Lower lobe of right lung (tissue), 2 donors: ENCODE results near the gene TTC33. TPM values are rescaled to one million over a fixed set of nuclear protein-coding genes. Genes with fewer than 3 reads are reported as not detected.

Experiments
- ATAC-seq, 2 donors: fragments of 200-7000 bp; cut with Tn5 transposase; one replicate each; pipeline ENCODE4 v1.9.1; 2020 to 2022; ENCODE audit warnings: mild to moderate bottlenecking in 2 of 2, moderate library complexity in 2 of 2
- DNase-seq: peaks from one replicate; pipeline ENCODE4 v3.0.0-alpha.2; 2020
- H3K27ac ChIP-seq: fragments of 200-600 bp; one replicate; pipeline ENCODE4 v1.8.0; 2022
- H3K27me3 ChIP-seq: fragments of 200-600 bp; one replicate; pipeline ENCODE4 v1.8.0; 2022; ENCODE audit warnings: low read depth
- H3K36me3 ChIP-seq: fragments of 200-600 bp; one replicate; pipeline ENCODE4 v1.8.0; 2022; ENCODE audit warnings: mild to moderate bottlenecking
- H3K4me1 ChIP-seq: fragments of 200-600 bp; one replicate; pipeline ENCODE4 v1.8.0; 2022
- H3K4me3 ChIP-seq: fragments of 200-600 bp; one replicate; pipeline ENCODE4 v1.8.0; 2022; ENCODE audit warnings: mild to moderate bottlenecking
- H3K9me3 ChIP-seq: fragments of 200-600 bp; one replicate; pipeline ENCODE4 v1.8.0; 2022
- intact Hi-C: fragments of 100-400 bp; cut with DNase I; formaldehyde crosslinking; loops from one replicate; pipeline ENCODE4 v1.11.0; 2022
- total RNA-seq: library from RNA; stranded (reverse); fragmentation: NEBNext Ultra II Directional; extraction: Animal tissue kit (Norgen Biotek cat#: 25700); gene quantifications from one replicate; pipeline ENCODE4 v1.2.1, GENCODE V29; 2021
- TF ChIP-seq, protein P1 (sequence below): fragments of 200-600 bp; IDR thresholded peaks from one replicate; pipeline ENCODE4 v1.8.0; 2022; ENCODE audit warnings: antibody characterized with exemption, mild to moderate bottlenecking
- donor health status: DM: no; HTN: yes; CAD: no; lungs with severe emphysema.

TTC33 gene
- total RNA-seq, 1 donor from 2014 or later, result 14.9 TPM

DNA sequence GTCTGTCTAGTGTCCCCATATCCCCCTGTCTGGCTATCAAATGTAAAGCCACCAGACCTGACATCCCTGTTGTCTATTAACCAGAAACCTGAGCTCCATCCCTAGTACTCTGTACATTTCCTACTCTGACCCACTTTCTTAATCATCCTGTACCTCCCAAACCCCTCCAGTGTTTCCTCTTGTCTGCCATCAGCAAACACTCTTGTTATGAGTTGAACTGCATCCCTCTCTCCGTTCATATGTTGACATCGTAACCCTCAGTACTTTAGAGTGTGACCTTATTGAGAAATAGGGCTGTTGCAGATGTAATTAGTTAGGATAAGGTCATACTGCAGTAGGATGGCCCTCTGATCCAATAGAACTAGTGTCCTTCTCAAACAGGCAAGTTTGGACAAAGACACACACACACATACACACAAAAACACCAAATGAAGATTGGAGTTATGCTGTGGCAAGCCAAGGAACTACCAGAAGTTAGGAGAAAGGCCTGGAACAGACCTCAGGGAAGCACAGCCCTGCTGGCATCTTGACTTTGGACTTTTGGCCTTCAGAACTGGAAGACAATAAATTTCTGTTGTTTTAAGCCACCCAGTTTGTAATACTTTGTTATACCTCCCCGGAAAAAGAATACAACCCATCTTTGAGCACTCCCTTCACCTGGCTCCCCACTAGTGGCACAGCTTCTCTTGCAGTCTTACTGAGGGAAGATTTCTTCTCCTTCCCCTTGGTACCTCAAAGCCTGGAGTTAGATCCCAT is 256.1 kb downstream of the TTC33 start:
- Histone ChIP-seq H3K27me3 (no peaks in the 10 kb centered on the region), H3K27ac (no peak overlapping the region), H3K4me3 (no peak overlapping the region), H3K4me1 (peaks cover 7% of the 10 kb centered on the region), H3K36me3 (no peaks in the 10 kb centered on the region), H3K9me3 (no peaks in the 10 kb centered on the region)
- no peak for DNase-seq
- TF ChIP-seq, protein P1, sequence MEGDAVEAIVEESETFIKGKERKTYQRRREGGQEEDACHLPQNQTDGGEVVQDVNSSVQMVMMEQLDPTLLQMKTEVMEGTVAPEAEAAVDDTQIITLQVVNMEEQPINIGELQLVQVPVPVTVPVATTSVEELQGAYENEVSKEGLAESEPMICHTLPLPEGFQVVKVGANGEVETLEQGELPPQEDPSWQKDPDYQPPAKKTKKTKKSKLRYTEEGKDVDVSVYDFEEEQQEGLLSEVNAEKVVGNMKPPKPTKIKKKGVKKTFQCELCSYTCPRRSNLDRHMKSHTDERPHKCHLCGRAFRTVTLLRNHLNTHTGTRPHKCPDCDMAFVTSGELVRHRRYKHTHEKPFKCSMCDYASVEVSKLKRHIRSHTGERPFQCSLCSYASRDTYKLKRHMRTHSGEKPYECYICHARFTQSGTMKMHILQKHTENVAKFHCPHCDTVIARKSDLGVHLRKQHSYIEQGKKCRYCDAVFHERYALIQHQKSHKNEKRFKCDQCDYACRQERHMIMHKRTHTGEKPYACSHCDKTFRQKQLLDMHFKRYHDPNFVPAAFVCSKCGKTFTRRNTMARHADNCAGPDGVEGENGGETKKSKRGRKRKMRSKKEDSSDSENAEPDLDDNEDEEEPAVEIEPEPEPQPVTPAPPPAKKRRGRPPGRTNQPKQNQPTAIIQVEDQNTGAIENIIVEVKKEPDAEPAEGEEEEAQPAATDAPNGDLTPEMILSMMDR, result no peak
- peak; percentile 18 to 34 for ATAC-seq
- intact Hi-C loops, result no loop called here

DNA sequence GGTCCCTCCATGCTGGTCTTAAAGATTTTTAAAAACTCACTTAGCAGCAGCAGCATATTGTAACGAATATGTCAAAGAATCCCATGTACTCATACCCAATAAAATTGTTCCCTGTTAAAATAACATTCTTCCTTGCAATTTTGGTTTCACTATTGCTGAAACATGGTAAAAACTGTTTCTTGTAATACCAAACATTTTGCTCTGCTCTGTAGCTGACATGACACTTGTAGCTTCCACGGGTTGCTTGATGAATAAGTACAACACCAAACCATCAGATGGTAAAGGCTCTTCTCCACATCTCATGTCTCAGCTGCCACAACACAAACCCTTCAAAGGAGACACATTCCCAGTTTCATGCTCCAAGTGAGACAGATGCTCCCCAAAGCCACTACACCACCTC is 256.8 kb downstream of the TTC33 start:
- TF ChIP-seq, protein P1, result no peak
- intact Hi-C loops, result no loop called here
- no peak for DNase-seq

DNA sequence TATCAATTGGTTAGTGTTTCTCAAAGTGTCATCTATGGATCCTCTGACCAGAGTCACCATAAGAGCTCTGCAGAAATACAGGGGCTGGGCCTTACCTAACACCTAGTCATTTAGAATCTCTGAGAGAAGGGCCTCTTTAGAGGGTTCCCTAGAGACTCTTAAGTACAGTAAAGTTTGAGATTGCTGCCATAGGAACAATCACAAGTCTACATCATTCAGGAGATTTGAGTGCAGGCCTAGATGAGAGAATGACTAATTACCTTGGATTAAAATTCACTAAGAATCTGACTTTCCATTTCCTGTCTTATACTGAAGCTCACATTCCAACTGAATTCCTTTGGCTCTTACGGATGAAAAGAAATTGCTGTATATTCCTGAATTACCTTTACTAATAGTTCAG is 258.2 kb downstream of the TTC33 start:
- TF ChIP-seq, protein P1, result no peak
- Histone ChIP-seq H3K4me3 (no peak overlapping the region), H3K36me3 (no peaks in the 10 kb centered on the region), H3K27ac (no peak overlapping the region), H3K9me3 (no peaks in the 10 kb centered on the region), H3K27me3 (no peaks in the 10 kb centered on the region), H3K4me1 (peaks cover 7% of the 10 kb centered on the region)
- ATAC-seq, result peak; percentile 81 to 93
- intact Hi-C loops, result no loop called here
- no peak for DNase-seq

More for the DNA sequence above, 256.8 kb downstream of the TTC33 start:
- peaks cover 7% of the 10 kb centered on the region for H3K4me1 ChIP-seq
- H3K27ac ChIP-seq, result no peak overlapping the region
- no peak overlapping the region for H3K4me3 ChIP-seq
- no peaks in the 10 kb centered on the region for H3K36me3 ChIP-seq
- H3K9me3 ChIP-seq, result no peaks in the 10 kb centered on the region
- ATAC-seq, result no peak
- no peaks in the 10 kb centered on the region for H3K27me3 ChIP-seq

DNA sequence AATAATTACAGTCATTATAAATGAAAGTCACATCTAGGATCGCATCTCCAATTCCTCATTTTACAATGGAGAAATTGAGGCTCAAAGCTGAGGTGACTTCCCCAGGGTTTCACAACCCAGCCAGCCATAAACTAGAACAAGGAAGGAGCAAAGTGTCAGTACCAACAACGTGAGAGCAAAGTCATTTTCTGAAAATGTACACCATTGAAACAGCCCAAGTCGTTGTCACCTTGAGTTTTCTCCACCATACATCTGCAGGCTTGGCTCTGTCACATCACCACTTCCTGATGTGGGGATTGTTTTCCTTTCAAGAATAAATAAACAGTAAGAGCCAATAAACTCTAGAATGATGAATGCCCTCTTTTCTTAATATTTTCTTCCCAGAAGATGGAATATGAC is 260.5 kb downstream of the TTC33 start:
- peaks cover 7% of the 10 kb centered on the region for H3K4me1 ChIP-seq
- H3K4me3 ChIP-seq, result no peak overlapping the region
- H3K9me3 ChIP-seq, result no peaks in the 10 kb centered on the region
- no peaks in the 10 kb centered on the region for H3K36me3 ChIP-seq
- H3K27me3 ChIP-seq, result no peaks in the 10 kb centered on the region
- DNase-seq, result no peak
- no peak for ATAC-seq
- H3K27ac ChIP-seq, result no peak overlapping the region
- intact Hi-C loops, result no loop called here
- TF ChIP-seq, protein P1, result no peak

- TF ChIP-seq, protein P1, result no peak
- ATAC-seq, result no peak
- intact Hi-C loops, result no loop called here
These were observed 261.0 kb downstream of the TTC33 start for GRCh38 chr5:40494631-40495236.

More at GRCh38 chr5:40494631-40495236, 261.0 kb downstream of the TTC33 start:
- no peak for DNase-seq
- no peaks in the 10 kb centered on the region for H3K36me3 ChIP-seq
- H3K4me1 ChIP-seq, result peaks cover 10% of the 10 kb centered on the region
- H3K27me3 ChIP-seq, result no peaks in the 10 kb centered on the region
- H3K27ac ChIP-seq, result no peak overlapping the region
- H3K4me3 ChIP-seq, result no peak overlapping the region
- H3K9me3 ChIP-seq, result no peaks in the 10 kb centered on the region
